HG03066 (cell line): ENCODE results near the gene C1GALT1.
"Not testable (repeated sequence)": the region's sequence is repeated elsewhere in the genome, so short reads cannot be mapped to it uniquely, and the experiment has no call there.

ENCODE experiments used
- ATAC-seq: cut with Tn5 transposase; IDR thresholded peaks from one replicate; pipeline ENCODE4 v1.9.1; 2021; ENCODE audit warnings: low read depth; ENCODE audit not compliant: unreplicated experiment

The C1GALT1 gene

DNA sequence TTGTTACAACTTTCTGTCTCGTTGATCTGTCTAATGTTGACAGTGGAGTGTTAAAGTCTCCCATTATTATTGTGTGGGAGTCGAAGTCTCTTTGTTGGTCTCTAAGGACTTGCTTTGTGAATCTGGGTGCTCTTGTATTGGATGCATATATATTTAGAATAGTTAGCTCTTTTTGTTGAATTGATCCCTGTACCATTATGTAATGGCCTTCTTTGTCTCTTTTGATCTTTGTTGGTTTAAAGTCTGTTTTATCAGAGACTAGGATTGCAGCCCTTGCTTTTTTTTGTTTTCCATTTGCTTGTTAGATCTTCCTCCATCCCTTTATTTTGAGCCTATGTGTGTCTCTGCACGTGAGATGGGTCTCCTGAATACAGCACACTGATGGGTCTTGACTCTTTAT lies 17.2 kb downstream of the C1GALT1 start:
- ATAC-seq, result not testable (repeated sequence)

DNA sequence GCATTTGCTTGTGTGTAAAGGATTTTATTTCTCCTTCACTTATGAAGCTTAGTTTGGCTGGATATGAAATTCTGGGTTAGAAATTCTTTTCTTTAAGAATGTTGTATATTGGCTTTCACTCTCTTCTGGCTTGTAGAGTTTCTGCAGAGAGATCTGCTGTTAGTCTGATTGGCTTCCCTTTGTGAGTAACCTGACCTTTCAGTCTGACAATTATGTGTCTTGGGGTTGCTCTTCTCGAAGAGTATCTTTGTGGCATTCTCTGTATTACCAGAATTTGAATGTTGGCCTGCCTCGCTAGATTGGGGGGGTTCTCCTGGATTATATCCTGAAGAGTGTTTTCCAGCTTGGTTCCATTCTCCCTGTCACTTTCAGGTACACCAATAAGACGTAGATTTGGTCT lies 17.9 kb downstream of the C1GALT1 start:
- ATAC-seq, result not testable (repeated sequence)

DNA sequence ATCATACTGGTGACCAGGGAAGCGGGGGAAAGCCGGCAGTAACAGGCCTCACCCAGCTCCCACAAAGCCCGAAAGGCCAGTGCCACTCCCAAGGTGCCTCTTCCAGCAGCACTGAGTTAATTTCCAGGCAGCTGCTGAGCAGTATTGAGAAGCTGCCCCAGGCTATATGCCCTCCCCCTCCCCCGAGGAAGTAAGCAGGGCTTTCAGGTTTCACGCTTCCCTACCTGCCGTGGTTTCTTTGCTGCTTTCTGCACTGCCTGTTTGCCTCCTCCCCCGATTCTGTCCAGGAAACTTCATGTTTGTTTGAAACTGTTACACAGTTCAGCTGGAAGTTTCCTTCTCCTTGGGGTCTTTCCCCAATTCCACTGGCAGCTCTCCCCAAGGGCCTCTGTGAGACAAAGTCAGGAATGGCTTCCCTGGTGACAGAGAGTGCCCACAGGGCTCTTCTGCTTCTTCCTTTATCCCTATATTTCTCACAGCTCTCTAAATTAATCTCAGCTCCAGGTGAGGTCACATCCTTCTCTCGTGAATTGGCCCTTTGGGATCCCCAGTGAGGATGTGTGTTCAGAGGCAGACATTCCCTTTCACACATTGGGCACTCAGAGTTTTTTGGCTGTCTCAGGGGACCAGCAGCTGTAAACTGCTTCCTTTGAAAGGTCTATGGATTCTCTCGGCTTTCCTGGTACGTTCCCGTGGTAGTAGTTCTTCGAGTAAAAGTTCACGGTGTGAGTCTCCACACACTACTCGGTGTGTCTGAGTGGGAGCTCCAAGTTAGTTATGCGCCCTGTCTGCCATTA lies 19.4 kb downstream of the C1GALT1 start:
- ATAC-seq, result peak; percentile 99

DNA sequence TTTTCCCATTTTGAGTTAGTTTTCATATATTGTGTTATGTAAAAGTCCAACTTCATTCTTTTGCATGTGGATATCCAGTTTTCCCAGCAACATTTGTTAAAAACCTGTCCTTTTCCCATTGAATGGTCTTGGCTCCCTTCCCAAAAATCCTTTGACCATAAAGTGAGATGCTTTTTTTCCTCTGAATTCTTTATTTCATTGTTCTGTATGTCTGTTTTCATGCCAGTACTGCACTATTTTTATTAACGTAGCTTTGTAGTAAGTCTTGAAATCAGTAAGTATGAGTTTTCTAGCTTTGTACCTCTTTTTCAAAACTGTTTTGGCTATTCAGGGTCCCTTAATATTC lies 20.0 kb downstream of the C1GALT1 start:
- ATAC-seq, result no peak

DNA sequence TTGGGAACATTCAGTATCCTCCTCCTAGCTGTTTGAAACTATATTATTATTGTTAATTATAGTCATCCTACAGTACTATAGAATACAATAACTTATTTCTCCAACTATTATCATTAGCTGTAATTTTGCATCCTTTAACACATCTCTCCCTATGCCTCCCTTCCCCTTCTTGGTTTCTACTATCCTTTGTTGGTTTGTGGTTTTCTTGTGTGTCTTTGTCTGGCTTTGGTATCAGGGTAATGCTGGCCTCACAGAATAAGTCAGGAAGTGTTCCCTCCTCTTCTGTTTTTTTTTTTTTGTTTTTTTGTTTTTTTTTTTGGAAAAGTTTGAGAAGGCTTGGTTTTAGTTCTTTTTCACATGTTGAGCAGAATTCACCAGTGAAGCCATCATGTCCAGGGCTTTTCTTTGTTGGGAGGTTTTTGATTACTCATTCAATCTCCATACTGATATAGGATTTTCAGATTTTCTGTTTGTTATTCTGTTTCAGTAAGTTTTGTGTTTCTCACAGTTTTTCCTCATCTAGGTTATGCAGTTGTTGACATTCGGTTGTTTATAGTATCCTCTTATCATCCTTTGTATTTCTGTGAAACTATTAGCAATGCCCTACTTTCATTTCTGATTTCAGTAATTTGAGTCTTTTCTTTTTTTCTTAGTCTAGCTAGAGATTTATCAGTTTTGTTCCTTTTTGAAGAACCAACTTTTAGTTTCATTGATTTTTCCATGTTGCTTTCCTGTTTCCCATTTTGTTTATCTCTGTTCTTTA lies 21.6 kb downstream of the C1GALT1 start:
- no peak for ATAC-seq

DNA sequence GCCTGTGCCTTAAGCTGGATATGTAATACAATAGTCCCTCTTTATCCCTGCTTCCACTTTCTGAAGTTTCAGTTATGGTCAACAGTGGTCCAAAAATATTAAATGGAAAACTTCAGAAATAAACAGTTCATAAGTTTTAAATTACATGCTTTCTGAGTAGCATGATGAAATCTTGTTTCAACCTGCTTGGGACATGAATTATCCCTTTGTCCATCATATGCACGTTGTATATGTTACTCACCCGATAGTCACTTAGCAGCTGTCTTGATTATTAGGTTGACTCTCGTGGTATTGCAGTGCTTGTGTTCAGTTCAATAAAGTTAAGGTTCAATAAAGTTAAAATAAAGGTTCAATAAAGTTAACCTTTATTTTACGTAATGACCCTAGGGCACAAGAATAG lies 25.5 kb downstream of the C1GALT1 start:
- no peak for ATAC-seq

DNA sequence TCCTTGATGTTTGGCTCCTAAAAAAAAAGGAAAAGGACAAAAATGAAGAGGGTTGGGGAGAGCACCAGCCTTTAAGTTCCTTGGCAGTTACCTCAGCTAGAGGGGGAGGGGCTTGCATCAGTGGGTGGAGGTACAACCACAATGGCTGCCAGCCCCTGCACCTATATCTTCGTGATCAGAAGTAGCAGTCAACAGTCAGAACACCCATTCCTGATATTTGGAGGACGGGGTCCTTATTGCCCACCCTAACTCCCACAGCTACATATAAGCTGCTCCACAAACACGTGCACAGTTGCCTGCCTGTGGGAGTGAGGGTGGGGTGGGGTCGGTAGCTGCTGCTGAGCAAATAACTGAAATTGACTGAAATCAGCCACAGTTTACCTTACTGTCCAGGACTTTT lies 26.2 kb downstream of the C1GALT1 start:
- no peak for ATAC-seq

DNA sequence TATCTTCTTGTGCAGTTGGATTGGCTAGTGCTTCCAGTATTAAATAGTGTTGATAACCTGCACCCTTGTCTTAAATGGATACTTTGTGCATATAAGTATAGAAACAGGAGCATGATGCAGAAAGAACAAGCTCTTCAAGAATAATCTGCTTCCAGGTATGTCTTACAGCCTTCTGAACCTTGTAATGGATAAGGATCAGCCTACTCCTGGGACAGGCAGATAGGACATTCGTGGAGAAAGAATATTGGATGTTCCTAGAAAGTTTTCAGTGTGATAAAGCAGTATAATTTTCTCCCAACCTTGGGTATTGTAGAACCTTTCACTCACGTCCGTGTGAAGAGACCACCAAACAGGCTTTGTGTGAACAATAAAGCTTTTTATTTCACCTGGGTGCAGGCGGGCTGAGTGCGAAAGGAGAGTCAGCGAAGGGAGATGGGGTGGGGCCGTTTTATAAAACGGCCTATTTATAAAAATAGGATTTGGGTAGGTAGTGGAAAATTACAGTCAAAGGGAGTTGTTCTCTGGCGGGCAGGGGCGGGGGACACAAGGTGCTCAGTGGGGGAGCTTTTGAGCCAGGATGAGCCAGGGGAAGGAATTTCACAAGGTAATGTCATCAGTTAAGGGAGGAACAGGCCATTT lies 27.2 kb downstream of the C1GALT1 start:
- no peak for ATAC-seq

DNA sequence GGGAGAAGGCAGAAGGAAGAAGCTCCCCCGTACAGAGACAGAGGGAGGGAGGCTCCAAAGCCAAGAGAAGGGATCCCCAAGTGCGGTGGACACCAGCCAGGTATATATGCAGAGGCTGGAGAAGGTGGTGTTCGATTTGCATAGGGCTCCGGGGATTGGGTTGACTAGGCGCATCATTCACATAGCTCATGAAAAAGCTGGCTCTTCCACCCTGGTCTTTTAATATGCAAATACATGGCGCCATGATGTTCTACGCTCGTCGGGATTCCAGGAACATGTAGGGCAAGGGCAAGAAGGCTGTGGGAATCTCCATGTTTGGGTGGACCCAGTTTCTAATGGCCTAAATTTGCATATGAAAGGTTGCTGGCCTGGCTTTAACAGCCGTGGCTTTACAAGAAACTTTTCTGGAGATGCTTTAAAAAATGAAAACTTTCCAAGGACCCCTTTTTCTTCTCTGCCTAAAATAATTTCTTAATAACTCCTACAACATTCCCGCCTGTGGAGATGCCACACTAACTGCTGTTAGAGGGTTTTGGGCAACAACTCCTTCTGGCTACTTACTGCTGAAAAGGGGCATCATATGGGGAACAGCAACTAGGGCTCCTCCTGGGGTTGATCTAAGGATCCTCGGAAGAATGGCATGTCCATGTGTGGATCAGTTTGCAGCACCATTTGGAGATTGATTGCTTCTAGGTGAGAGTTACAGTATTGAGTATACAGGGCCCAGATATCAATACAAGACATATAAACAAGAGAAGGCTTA lies 28.3 kb downstream of the C1GALT1 start:
- ATAC-seq, result no peak

DNA sequence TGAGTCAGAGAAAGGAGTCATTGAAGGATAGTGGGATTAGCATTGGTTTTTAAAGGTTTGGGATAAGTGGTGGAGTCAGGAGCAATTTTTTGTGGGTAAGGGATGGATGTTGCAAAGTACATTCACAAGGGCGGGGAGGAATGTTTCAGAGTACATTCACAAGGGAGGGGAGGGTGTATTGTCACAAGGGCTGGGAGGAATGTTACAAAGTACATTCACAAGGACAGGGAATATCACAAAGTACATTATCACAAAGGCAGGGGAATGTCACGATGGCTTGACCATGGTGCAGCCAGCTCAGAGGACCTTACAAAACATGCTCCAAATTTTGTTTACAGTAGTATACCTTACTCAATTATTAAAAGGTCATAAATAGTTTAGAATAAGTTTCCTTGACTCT lies 30.3 kb downstream of the C1GALT1 start:
- ATAC-seq, result no peak

DNA sequence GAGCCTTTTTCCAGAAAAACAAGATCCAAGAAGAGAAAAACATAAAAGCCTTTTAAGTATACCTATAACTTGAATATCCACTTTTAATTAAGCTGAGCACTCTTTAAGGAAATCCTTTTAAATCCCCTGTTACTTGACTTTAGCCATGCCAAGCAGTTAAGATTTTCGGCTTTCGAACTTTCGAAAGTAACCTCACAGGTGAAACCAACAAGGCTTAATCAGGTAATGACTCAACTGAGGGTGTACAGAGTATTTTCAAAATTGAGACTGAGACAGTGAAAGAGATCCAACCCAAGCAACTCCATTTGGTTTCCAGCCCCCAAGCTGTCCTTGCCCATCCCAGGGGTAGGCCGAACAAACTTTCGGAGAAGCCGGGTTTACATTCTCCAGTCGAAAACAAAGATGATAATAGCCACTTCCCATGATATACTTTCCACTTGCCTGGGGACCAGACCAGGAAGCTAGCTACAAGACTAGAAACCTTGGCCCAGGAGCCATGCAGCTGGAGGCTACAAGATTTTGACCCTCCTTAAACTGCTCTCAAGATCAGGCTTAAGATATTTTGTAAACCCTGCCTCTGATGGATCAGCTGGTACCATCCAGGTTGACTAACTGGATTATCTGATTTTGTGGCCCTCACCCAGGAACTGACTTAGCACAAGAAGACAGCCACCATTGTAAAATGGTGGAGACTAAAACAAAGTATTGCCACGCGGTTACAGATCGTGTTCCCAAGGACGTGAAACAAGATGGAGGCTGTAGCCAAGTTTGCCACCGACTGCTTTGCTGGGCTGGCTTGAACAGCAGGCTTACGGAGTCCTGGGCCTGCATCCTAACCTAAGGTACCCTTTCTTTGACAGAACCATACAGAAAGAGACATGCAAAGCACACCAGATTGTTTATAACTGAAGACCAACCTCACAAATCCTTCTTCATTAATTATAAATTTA lies 32.3 kb downstream of the C1GALT1 start:
- no peak for ATAC-seq

DNA sequence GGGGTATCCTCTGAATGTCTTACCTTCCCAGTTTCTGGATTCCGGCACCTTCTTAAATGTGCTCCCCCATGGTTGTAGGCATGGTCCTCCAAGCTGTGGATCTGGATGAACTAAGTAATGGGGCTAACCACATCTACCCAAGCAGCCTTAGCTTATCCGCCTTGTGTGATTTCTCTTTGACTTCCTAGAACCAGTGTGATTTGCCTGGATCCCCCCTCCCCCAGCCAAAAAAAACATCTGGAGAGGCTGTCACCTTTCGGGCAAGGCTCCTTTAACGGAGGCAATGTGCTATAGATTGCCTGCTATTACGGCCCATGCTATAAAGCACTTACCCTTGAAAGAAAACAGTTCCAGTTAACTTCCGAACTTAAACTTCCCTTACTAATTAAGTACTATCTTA lies 33.9 kb downstream of the C1GALT1 start:
- no peak for ATAC-seq

DNA sequence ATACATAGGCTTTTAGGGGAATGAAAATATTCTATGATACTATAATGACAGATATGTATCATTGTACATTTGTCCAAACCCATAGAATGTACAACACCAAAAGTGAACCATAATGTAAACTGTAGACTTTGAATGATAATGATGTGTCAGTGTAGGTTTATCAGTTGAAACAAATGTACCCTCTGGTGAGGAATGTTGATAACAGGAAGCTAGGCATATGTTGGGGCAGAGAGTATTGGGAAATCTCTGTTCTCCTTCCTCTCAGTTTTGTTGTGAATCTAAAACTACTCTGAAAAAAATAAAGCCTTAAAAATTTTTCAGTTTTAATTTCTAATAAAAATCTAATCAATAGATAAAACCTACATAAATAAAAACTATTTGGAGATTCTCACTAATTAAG lies 36.9 kb downstream of the C1GALT1 start:
- no peak for ATAC-seq

DNA sequence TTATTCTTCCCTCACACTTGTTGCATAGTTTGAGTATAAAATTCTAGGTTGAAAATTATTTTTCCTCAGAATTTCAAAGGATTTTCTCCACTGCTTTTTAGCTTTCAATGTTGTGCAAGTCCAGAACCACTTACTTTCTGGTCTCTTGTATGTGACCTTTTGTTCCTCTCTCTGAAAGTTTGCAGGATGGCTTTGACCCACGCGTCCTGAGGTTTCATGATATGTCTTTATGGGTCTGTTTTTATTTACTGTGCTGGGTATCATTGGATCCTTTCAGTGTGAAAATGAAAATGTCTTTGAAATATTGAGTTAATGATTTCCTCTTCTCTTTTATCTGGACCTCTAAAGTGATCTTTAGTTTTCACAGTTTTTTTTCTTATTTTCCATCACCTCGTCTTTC lies 38.5 kb downstream of the C1GALT1 start:
- ATAC-seq, result no peak

DNA sequence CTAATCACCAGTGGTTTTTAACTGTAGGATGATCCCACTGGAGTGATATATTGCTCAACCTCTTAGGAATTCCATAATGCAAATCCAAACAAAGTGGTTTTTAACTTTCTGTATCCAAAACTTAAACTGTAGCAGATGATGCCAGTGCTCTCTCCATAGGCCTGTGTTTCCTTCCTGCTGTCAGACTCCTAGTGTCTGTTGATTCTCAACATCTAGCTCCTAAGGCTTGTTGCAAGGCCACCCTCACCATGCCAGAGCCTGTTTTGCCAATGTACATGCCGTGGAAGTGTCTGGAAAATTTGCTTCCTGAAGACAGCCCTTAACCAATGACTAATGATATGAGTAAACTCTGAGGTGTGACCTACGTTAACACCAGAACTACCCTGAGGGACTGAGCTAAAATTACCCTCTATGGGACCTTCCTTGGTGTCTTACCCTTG lies 39.3 kb downstream of the C1GALT1 start:
- ATAC-seq, result no peak

DNA sequence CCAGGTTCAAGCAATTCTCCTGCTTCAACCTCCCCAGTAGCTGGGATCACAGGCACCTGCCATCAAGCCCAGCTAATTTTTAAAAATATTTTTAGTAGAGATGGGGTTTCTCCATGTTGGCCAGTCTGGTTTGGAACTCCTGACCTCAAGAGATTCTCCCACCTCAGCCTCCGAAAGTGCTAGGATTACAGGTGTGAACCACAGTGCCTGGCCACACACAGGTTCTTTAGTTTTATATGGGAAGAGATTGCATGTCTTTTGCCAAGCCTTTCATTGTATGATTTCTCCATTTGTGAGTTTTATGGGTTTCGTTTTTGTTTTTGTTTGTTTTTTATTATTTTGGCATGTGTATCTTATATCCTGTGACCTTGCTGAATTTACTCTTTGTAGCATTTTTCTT lies 40.9 kb downstream of the C1GALT1 start:
- ATAC-seq, result no peak

DNA sequence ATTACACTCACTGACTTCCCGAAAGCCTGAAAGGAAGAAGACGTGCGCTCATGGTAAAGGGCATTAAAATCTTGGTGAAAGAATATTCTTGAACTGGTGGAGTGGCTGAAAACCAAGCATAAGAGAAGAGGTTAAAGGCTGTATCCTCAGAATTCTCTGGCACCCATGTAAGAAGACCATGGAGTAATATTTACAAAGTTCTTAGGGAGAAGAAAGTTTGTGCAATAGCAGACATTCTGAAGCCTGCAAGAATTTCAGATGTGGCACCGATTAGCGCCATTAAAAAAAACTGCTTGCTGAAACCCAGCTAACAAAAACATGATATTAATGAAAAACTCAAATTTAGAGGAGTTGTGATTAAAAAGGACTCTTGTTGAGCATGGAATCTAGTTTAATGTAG lies 44.1 kb downstream of the C1GALT1 start:
- no peak for ATAC-seq

DNA sequence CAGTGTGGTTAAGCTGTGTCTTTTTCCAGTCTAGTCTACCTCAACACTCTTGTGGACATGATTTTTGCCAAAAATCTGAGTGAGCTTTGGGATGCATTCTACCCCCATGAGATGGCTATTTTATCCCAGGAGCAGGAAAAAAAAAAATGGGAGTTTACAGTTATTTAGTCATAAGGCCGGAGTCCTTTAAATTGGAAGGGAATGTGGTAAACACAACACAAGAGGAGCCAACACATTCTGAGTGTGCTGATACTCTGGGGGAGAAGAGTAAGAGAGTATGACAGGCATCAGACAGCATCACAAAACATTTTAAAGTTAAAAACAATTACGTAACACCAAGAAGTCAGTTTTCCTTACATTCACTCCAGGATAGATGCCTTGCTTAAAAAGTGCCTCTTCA lies 46.1 kb downstream of the C1GALT1 start:
- ATAC-seq, result no peak

DNA sequence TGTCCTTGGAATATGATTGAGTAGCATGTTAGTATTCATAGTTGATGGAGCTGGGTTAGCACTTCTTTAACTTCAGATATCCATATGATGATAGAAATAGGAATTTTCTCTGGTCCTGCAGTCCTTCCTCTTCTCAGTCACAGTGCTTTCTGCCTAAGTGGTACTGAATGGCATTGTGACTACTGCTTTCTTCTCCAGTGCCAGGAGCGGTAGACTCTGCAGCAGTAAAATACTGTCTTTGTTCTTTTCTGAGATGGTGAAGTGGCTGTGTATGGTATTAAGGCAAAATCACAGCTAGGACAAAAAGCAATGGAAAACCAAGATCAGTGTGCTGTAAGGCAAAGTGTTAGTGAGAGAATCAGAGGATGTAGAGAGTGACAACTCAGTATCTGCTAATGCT lies 46.6 kb downstream of the C1GALT1 start:
- ATAC-seq, result no peak

DNA sequence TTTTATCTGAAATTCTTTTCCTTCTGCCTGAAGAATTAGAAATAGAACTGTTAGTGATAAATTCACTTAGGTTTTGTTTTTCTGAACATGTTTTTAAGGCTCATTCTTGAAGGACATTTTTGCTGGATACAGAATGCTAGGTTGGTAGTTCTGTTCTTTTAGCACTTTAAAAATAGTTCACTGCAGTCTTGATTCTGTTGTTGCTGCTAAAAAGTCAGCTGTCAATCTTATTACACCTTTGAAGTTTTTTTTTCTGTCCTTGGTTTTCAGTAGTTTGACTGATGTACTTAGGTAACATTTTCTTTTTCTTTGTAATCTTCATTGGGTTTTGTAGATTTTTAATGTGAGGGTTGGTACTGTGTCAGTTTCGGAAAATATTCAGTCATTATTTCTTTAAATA lies 48.7 kb downstream of the C1GALT1 start:
- no peak for ATAC-seq
